Activated CD4-positive, alpha-beta T cell treated with anti-CD3 and anti-CD28 coated beads, Interleukin-2, Interleukin-6, amounts not matched to agents 100 ng/mL and 50 ng/mL, durations not matched to agents 16 hours and 8 hours (primary cell): ENCODE data around the gene CSRP3.

Source experiments
- DNase-seq: peaks from one replicate; pipeline ENCODE4 v3.0.0-alpha.2; 2020

CSRP3 gene

GRCh38 chr11:19201737-19202605 lies at the start of gene CSRP3:
CSRP3 (minus strand) TSS chr11:19201983; CDS start chr11:19192448, 9,535 bp downstream.
- no peak for DNase-seq

DNA sequence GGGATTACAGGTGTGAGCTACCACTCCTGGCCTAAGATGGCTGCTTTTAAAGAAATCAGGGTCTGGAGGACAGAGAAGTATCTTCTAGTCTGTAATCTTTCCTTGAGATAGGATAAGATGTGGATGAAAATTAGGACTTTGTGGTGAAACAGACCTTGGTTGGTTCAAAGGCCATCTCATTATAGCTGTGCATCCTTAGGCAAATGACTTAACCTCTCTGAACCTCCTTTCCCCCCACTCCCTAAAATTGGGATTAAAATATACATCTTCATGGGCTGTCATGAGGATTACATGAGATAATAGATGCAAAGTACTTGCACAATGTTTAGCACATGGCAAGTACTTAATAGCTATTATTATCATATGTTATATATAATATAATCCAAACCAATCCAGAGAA lies 49.8 kb upstream of the CSRP3 start:
- DNase-seq: no peak

DNA sequence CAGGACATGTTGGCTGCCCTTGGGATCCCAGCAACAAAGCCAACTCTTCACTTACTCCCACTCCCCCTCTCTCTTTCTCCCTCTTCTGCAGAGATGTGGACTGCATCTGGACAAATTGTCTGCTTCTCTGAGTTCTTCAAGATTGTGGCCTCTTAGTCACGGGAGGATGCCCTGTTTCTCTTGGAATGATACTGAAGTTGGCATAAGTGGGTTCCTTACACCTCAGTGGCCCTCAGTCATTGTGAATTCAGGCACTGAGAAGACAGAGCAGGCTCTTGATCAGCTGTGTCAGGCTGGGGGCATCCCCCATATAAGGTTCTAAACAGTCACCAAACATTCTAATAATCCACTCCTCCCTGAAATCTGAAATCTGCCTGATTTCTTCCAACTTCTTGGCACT lies 45.0 kb upstream of the CSRP3 start:
- no peak for DNase-seq

- DNase-seq: no peak
Observed at GRCh38 chr11:19245351-19245750, 43.6 kb upstream of the CSRP3 start.

GRCh38 chr11:19244621-19245020 lies 42.8 kb upstream of the CSRP3 start:
- no peak for DNase-seq

- no peak for DNase-seq
Observed at GRCh38 chr11:19244084-19244483, 42.3 kb upstream of the CSRP3 start.

DNA sequence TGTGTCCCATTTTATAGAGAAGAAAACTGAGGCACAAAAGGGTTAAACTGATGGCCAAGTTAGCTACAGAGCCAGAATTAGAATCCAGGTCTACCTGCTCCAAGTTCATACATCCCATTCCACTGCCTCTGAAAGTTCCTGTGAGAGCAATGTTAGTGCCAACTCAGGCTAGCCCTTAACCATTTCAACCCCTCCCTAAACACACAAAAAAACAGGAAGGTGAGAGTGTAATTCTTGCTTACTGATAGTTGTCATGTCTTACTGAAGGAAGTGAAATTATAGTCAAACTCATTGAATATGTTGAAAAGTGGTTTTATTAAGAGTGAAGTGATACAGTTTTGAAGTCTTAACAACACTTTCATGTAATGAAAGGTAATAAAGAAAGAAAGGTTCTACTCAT lies 41.8 kb upstream of the CSRP3 start:
- no peak for DNase-seq

DNA sequence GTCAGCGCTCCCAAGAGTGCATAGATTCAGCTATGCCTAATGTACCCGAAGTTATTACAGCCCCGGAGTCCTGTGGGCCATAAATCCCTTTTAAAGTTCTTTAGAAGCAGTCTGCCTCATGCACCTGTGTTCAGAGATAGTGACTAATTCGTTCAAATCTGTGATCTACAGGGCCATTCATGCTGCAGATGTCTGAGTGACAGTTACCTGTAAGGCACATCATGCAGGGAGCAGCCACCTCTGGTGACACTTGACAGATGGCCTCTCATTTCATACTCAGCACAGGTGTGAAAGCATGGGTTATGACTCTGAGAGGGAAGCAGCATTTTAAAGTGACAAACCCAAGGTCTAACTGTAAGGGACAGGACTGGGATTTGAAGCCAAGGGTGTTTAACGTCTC lies 41.4 kb upstream of the CSRP3 start:
- peak; percentile 11 for DNase-seq

GRCh38 chr11:19242179-19242932 lies 40.6 kb upstream of the CSRP3 start:
- DNase-seq: peak; percentile 15

DNA sequence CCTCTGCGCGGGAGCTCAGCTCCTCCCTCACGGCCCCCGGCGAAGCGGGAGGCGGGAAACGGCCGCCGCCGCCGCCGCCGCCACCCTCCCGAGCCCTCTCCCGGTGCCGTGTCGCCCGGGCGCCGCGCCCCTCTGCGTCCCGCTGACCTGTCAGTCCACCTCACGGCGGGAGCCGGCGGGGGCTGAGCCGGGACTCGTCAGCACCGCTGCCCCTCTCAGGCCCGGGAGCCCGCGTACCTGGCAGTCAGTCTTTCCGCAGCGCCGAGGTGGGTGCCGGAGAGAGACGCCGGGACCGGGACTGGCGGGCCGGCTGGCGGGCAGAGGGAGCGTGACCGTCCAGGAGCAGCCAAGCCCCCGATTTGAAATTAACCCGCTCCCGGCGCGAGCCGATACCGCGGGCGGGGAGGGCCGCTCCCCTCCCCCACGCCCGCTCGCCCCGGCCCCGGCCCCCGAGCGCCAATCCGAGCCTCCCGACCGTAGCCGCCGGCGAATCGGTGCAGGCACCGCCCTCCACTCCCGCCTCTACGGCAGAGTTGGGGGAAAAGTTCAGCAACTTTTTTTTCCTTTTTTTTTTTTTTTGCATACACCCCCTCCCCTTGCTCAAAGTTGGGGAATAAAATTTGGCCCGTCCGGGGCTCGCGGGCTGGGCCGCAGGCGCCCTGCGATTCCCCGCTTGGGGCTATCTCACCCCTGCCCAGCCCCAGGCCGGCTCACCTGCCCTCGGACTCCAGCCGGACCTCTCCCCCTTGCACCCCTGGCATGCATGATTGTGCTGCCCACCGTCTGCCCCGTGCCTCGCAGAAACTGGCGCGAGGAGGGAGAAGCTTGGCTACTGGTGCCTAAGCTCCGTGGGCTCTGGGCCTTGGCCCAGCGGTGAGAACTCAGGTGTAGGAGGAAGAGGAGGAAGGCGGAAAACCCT lies 39.7 kb upstream of the CSRP3 start:
- DNase-seq: peak; percentile 79

DNA sequence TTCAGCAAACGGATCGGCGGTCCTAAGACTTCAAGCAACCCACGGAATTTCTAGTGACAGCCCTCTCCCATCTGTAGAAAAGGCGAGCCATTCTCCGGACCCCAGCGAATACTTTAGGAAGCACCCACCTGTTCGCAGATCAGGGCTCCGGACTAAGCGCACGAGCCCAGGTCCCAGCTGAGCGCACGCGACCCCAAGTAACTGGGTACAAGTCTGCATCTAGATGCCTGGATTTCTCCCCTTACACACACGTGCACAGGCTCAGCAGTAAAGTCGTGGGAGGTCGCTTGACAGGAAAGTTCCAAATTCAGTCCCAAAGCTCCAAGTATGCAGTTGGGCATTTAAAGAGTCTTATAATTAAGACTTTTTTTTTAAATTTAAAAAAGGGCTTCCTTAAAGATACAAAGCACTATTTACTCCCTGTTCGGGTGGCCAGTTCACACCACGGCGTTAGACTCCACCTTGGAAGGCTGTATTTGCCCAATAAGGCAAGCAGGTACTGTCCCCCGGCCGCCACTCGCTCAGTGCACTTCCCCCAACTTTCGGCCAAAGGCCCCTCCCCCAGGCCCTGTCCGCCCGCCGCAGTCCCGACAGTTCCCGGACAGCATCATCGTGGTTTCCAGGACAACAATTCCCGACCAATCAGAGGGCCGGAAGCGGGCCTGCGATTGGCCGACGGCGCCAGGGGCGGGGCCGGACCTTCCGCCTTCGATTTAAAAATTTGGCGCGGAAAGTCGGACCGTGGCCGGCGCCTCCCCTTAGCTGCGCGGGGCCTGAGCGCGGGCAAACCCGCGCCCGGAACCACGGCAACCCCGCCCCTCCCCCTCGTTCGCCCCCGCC lies 38.9 kb upstream of the CSRP3 start, which contains the start of gene E2F8:
TSS of gene E2F8 (minus strand) at position 526 of the 840 bp plus-strand sequence. CDS start 824 bp downstream, outside the sequence.
- DNase-seq: peak; percentile 98

DNA sequence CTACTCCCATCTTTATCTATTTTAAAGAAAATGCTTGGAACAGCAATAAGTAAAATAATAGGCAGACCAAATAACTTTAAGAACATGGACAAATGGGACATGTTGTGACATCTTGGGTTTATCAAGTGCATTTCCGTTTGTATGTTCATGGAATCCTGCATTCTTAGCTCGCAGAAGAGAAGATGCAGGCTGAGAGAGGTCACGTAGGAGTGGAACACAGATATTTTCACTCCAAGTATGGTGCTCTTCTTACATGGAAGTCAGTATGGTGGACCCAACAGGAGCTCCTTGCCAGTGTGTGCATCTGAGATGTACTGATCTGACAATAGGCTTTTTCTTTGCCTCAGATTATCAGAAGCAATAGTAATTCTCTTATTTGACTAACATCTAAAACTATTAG lies 37.3 kb upstream of the CSRP3 start:
- DNase-seq: no peak

DNA sequence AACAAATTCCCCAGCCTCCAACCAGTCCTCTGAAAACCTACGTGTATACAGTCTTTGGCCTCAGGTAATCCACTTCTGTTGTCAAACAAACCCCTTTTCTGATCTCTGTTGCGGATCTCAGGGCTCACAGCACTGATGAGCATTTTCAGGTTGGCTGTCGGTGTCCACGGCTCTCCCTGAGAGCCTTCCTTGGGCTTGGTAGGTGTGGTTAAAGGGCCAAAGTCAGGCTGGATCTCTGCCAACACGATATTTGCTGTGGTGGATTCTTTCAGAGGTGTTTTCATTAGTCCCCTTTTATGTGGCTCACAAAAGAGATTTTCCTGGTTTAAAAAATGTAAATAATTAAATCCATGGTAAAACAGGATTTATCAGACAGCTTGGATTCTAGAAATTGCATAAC lies 36.0 kb upstream of the CSRP3 start:
- DNase-seq: no peak

GRCh38 chr11:19237381-19237780 lies 35.6 kb upstream of the CSRP3 start:
- no peak for DNase-seq

- no peak for DNase-seq
Observed at GRCh38 chr11:19234231-19234817, 32.5 kb upstream of the CSRP3 start.

- DNase-seq: no peak
Observed at GRCh38 chr11:19232910-19233503, 31.2 kb upstream of the CSRP3 start.

DNA sequence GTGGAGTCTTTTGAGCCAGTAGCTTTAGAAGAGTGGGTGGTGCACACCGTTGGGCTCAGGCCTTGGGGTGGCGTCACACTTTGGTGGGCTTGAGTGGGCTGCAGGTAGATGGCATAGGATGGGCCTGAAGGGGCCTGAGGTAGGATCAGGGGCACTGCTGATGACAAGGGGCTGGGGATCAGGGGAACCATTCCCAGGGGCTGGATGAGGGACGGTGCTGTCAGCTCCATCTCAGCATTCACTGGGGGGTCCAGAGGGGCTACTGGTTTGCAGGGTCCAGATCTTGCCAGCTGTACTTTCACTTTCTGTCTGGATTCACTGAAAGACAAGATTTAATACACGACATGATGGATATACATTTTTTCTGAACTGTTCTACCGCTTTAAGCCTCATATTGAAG lies 27.9 kb upstream of the CSRP3 start:
- no peak for DNase-seq

- no peak for DNase-seq
Observed at GRCh38 chr11:19228968-19229367, 27.2 kb upstream of the CSRP3 start.

GRCh38 chr11:19226378-19227195 lies 24.8 kb upstream of the CSRP3 start:
- DNase-seq: no peak

DNA sequence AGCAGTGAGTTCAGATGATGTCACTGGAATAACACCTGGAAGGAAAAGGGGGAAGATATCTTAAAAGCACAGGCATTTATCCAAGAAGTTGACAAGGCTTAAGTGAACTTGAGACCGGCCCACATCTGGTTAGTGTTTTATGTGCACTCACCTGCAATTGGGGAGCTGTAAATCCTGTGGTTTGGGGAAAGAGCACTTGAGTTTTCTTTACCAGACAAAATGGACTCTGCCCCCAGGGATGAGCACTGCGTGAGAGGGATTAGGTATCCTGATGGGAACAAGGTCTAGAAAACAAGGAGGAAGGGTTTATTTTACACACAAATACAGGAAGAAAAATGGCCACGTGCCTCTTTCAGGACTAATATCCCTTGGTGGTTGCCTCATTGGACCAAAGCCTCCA lies 23.8 kb upstream of the CSRP3 start:
- no peak for DNase-seq
